ENCODE data around the gene CDHR5.

GRCh38 chr11:630871-631270, 6.1 kb upstream of the CDHR5 start:
- TF ChIP-seq CTCF (IDR thresholded peaks at IDR 0.05; ENCODE audit: poor library complexity), result no peak
- TF ChIP-seq EZH2 (IDR thresholded peaks at IDR 0.05; ENCODE audit: borderline replicate concordance), result no peak
